ENCODE measurements around the gene METTL22. TPM values are rescaled to one million over a fixed set of nuclear protein-coding genes. Genes with fewer than 3 reads are reported as not detected.
A peak's percentile ranks its signal among the peaks of the same experiment; 100 is the strongest.

METTL22 gene
- total and polyA plus RNA-seq, 10 of the 15 experiments (the other 5 are each of a cell fraction or from before 2014, with no cell fraction given): 6.4 to 34.7 (median 18.8) TPM

GRCh38 chr16:8572063-8572918, 49.2 kb upstream of the METTL22 start:
- H3K4me2 ChIP-seq (ENCODE audit: control insufficient read depth, insufficient read depth): no peak overlapping the region
- TF ChIP-seq PKNOX1 (IDR thresholded peaks at IDR 0.05): peak; percentile 43
- TF ChIP-seq DPF2 (IDR thresholded peaks at IDR 0.05): no peak
- no peak for TF ChIP-seq MTA3 (IDR thresholded peaks at IDR 0.05; ENCODE audit: borderline replicate concordance, low read length)
- TF ChIP-seq BCL3 (IDR thresholded peaks at IDR 0.05; ENCODE audit: borderline replicate concordance, insufficient read depth, low read depth, low read length, poor library complexity, severe bottlenecking): no peak
- TF ChIP-seq RUNX3 (IDR thresholded peaks at IDR 0.05; ENCODE audit: low read length): no peak
- no peaks in the 10 kb centered on the region; the same call in 2 of the 3 replicates for H3K9me3 ChIP-seq (replicated peaks; ENCODE audit: control insufficient read depth, insufficient read depth, low read length)
- no peaks in the 10 kb centered on the region for H3K36me3 ChIP-seq (ENCODE audit: control insufficient read depth in 2 of 2, insufficient read depth in 2 of 2, low read length in 1 of 2)
- no peaks in the 10 kb centered on the region for H3K4me1 ChIP-seq (ENCODE audit: control insufficient read depth, insufficient read depth, low read length)
- H3K4me3 ChIP-seq: no peak overlapping the region
- WGBS (ENCODE audit: insufficient coverage, insufficient replicate concordance, low lambda C conversion rate, missing lambda C conversion rate): 43% methylated on average over 11 of the region's 11 CpGs
- H3K79me2 ChIP-seq (ENCODE audit: control insufficient read depth, insufficient read depth, low read length): no peaks in the 10 kb centered on the region
- in situ Hi-C loops (cut with MboI) (loop anchor here (10.0 kb wide), 1 partner anchor 1613 kb away; the partner anchor contains the start of gene GRIN2A), intact Hi-C loops (cut with micrococcal nuclease; ENCODE audit: unreplicated experiment) (no loop called here)
- ChIA-PET CTCF (interaction anchor here (0.7 to 2.8 kb wide), 12 partner anchors 11 to 563 kb away, joined by 3 to 18 read pairs (median 6); no protein-coding TSS in a partner anchor), POLR2A (no interaction called here), RAD21 (ENCODE audit: unreplicated experiment) (interaction anchor here (0.7 to 3.8 kb wide), 4 partner anchors 219 to 562 kb away, joined by 3 to 18 read pairs (median 6); no protein-coding TSS in a partner anchor), SMC1A (ENCODE audit: uncharacterized antibody, unreplicated experiment) (interaction anchor here (0.7 to 2.4 kb wide), 8 partner anchors 7 to 562 kb away, joined by 3 to 6 read pairs (median 4); no protein-coding TSS in a partner anchor)
- no TSS peak for BruUV-seq (replicated peaks)
- H3K27ac ChIP-seq (ENCODE audit: control insufficient read depth, insufficient read depth): no peak overlapping the region
- FAIRE-seq (no peak), ATAC-seq (no peak), DNase-seq (ENCODE audit: low read depth, low spot score) (no peak)
- H3K27me3 ChIP-seq (replicated peaks in 1 of 2; ENCODE audit: control insufficient read depth in 2 of 2, insufficient read depth in 2 of 2, low read length in 1 of 2): no peaks in the 10 kb centered on the region; a peak in 2 of 4 replicates
- H4K20me1 ChIP-seq (ENCODE audit: control insufficient read depth, insufficient read depth): no peaks in the 10 kb centered on the region
- H3K9ac ChIP-seq (ENCODE audit: control insufficient read depth, insufficient read depth, low read length): no peak overlapping the region
- H2AFZ ChIP-seq (ENCODE audit: control insufficient read depth, low read depth, low read length): no peak overlapping the region

All from GM12878 (cell line).